SU-DHL-6 (cell line): ENCODE results near the gene CLCN1.

Experiments
- H2AFZ ChIP-seq: fragments of 200-600 bp; sonication (generic); 2 replicates; pipeline ENCODE4 v1.6.1; 2014; ENCODE audit warnings: low read depth, mild to moderate bottlenecking, moderate library complexity, mixed read lengths, antibody characterized with exemption, low read length; ENCODE audit not compliant: severe bottlenecking
- H3F3A ChIP-seq: fragments of 200-600 bp; shearing (Covaris generic); 2 replicates; pipeline ENCODE4 v1.6.0; 2016; ENCODE audit warnings: antibody characterized with exemption, mild to moderate bottlenecking; ENCODE audit not compliant: insufficient read depth
- H3K27ac ChIP-seq: fragments of 200-600 bp; sonication (generic); 2 replicates; pipeline ENCODE4 v1.5.1; 2016; ENCODE audit warnings: low read depth, mild to moderate bottlenecking, low read length, moderate library complexity, mixed read lengths
- H3K27me3 ChIP-seq: fragments of 200-600 bp; sonication (generic), shearing (Covaris generic); 2 replicates; pipeline ENCODE4 v1.6.0; 2014; ENCODE audit warnings: mild to moderate bottlenecking, low read length
- H3K36me3 ChIP-seq: fragments of 200-600 bp; sonication (generic); 2 replicates; pipeline ENCODE4 v1.6.1; 2014; ENCODE audit warnings: mild to moderate bottlenecking, low read length, mixed read lengths
- H3K4me2 ChIP-seq: fragments of 300-600, 200-600 bp; shearing (Covaris generic), sonication (generic); 2 replicates; pipeline ENCODE4 v1.6.0; 2014; ENCODE audit warnings: low read length, low read depth, mild to moderate bottlenecking; ENCODE audit not compliant: poor library complexity, severe bottlenecking
- H3K4me3 ChIP-seq: fragments of 200-600 bp; sonication (generic); 2 replicates; pipeline ENCODE4 v1.5.1; 2014; ENCODE audit warnings: antibody characterized with exemption, low read length, mild to moderate bottlenecking, mixed read lengths; ENCODE audit not compliant: insufficient read depth, poor library complexity, severe bottlenecking
- H3K79me2 ChIP-seq: fragments of 200-600 bp; sonication (generic); 2 replicates; pipeline ENCODE4 v1.6.1; 2014; ENCODE audit warnings: mild to moderate bottlenecking, low read length, moderate library complexity; ENCODE audit not compliant: insufficient read depth
- H3K9ac ChIP-seq: fragments of 200-600 bp; sonication (generic); 2 replicates; pipeline ENCODE4 v1.7.0; 2014; ENCODE audit warnings: mild to moderate bottlenecking, low read length
- H3K9me2 ChIP-seq: fragments of 200-600 bp; sonication (generic); replicated peaks from 2 replicates; pipeline ENCODE4 v1.6.1; 2014; ENCODE audit warnings: low read length; ENCODE audit not compliant: insufficient read depth
- H3K9me3 ChIP-seq: fragments of 200-600 bp; sonication (generic); 2 replicates; pipeline ENCODE4 v1.6.1; 2014; ENCODE audit warnings: low read length, mixed read lengths; ENCODE audit not compliant: insufficient read depth
- H4K20me1 ChIP-seq: fragments of 200-600 bp; sonication (generic); 2 replicates; pipeline ENCODE4 v1.6.1; 2014; ENCODE audit warnings: low read depth, mild to moderate bottlenecking, antibody characterized with exemption, low read length, moderate library complexity, mixed read lengths
- EZH2phosphoT487 ChIP-seq: fragments of 200-600 bp; sonication (generic), shearing (Covaris generic); conservative IDR thresholded peaks from 2 replicates; pipeline ENCODE4 v1.6.1; 2018; ENCODE audit warnings: mild to moderate bottlenecking, antibody characterized with exemption, low read length, moderate library complexity, mixed read lengths
- TF ChIP-seq, protein P1 (sequence below): fragments of 200-600 bp; sonication (generic); IDR thresholded peaks from one replicate; pipeline ENCODE4 v1.5.1; 2017; ENCODE audit warnings: antibody characterized with exemption, mild to moderate bottlenecking, low read length, moderate library complexity; ENCODE audit not compliant: insufficient read depth, poor library complexity, severe bottlenecking

Gene CLCN1

DNA sequence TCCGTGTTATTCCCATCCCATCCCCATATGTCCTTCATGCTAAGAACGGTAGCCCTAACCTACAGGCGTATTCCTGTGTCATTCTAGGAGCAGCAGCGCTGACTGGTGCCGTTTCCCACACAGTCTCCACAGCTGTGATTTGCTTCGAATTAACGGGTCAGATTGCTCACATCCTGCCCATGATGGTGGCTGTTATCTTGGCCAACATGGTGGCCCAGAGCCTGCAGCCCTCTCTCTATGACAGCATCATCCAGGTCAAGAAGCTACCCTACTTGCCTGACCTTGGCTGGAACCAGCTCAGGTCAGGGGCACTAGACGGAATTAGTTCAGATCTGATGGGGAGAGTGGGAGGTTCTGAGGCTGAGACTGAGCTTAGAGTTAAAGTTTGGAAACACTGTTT, 25.9 kb downstream of the CLCN1 start:
- no peaks in the 10 kb centered on the region for H3K9me2 ChIP-seq
- H3K27me3 ChIP-seq = no peaks in the 10 kb centered on the region

DNA sequence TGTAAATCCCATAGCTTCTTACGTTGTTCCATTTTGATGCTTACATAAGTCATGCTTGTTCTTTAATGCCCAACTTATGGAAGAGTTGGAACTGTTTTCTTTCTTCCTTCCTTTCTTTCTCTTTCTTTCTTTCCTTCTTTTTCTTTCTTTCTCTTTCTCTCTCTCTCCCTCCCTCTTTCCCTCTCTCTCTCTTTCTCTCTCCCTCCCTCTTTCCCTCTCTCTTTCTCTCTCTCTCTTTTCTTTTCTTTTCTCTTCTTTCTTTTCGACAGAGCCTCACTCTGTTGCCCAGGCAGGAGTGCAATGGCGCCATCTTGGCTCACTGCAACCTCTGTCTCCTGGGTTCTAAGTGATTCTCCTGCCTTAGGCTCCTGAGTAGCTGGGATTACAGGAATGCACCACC, 27.7 kb downstream of the CLCN1 start:
- H3K79me2 ChIP-seq = no peaks in the 10 kb centered on the region
- no peaks in the 10 kb centered on the region for H3F3A ChIP-seq

More for the DNA sequence above, 25.9 kb downstream of the CLCN1 start:
- Histone ChIP-seq H3K9me3 (no peaks in the 10 kb centered on the region), H3F3A (no peaks in the 10 kb centered on the region), H3K79me2 (no peaks in the 10 kb centered on the region), H3K4me3 (no peak overlapping the region), H3K9ac (no peak overlapping the region), H3K36me3 (no peaks in the 10 kb centered on the region), H2AFZ (no peak overlapping the region), H4K20me1 (no peaks in the 10 kb centered on the region), H3K4me2 (no peak overlapping the region), H3K27ac (no peak overlapping the region)
- TF ChIP-seq EZH2phosphoT487 = no peak
- TF ChIP-seq, protein P1, sequence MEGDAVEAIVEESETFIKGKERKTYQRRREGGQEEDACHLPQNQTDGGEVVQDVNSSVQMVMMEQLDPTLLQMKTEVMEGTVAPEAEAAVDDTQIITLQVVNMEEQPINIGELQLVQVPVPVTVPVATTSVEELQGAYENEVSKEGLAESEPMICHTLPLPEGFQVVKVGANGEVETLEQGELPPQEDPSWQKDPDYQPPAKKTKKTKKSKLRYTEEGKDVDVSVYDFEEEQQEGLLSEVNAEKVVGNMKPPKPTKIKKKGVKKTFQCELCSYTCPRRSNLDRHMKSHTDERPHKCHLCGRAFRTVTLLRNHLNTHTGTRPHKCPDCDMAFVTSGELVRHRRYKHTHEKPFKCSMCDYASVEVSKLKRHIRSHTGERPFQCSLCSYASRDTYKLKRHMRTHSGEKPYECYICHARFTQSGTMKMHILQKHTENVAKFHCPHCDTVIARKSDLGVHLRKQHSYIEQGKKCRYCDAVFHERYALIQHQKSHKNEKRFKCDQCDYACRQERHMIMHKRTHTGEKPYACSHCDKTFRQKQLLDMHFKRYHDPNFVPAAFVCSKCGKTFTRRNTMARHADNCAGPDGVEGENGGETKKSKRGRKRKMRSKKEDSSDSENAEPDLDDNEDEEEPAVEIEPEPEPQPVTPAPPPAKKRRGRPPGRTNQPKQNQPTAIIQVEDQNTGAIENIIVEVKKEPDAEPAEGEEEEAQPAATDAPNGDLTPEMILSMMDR = no peak

DNA sequence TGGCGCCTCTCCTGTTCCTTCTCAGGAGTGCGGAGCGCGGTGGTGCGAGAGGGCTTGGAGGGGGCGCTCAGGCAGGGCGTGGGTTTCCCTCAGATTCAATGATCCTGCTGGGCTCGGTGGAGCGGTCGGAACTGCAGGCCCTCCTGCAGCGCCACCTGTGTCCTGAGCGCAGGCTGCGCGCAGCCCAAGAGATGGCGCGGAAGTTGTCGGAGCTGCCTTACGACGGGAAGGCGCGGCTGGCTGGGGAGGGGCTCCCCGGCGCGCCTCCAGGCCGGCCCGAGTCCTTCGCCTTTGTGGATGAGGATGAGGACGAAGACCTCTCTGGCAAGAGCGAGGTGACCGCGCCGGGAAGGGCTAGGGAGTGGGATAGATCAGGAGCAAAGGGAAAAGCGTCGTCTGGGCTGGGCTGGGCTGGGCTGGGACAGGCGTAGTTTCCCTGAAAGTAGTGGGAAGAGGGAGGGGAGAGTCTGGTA, 29.6 kb downstream of the CLCN1 start:
- Histone ChIP-seq H3K4me3 (no peak overlapping the region), H3K27me3 (no peaks in the 10 kb centered on the region), H3K36me3 (no peaks in the 10 kb centered on the region), H2AFZ (no peak overlapping the region), H3K79me2 (no peaks in the 10 kb centered on the region), H3K27ac (no peak overlapping the region), H3K9me2 (no peaks in the 10 kb centered on the region), H3F3A (no peaks in the 10 kb centered on the region), H3K4me2 (no peak overlapping the region), H3K9ac (no peak overlapping the region), H3K9me3 (no peaks in the 10 kb centered on the region), H4K20me1 (no peaks in the 10 kb centered on the region)
- TF ChIP-seq, protein P1 = no peak
- no peak for TF ChIP-seq EZH2phosphoT487

More for the DNA sequence above, 27.7 kb downstream of the CLCN1 start:
- H3K27me3 ChIP-seq = no peaks in the 10 kb centered on the region
- H3K9ac ChIP-seq = no peak overlapping the region
- H3K4me3 ChIP-seq = no peak overlapping the region
- H3K36me3 ChIP-seq = no peaks in the 10 kb centered on the region
- H3K4me2 ChIP-seq = no peak overlapping the region
- no peak overlapping the region for H2AFZ ChIP-seq
- TF ChIP-seq, protein P1 = no peak
- TF ChIP-seq EZH2phosphoT487 = no peak
- no peaks in the 10 kb centered on the region for H3K9me3 ChIP-seq
- no peaks in the 10 kb centered on the region for H3K9me2 ChIP-seq
- no peaks in the 10 kb centered on the region for H4K20me1 ChIP-seq
- H3K27ac ChIP-seq = no peak overlapping the region

- Histone ChIP-seq H3K9ac (no peak overlapping the region), H4K20me1 (no peaks in the 10 kb centered on the region), H3K4me3 (no peak overlapping the region), H3F3A (no peaks in the 10 kb centered on the region), H2AFZ (no peak overlapping the region), H3K36me3 (no peaks in the 10 kb centered on the region), H3K79me2 (no peaks in the 10 kb centered on the region), H3K9me3 (no peaks in the 10 kb centered on the region), H3K9me2 (no peaks in the 10 kb centered on the region), H3K4me2 (no peak overlapping the region), H3K27me3 (no peaks in the 10 kb centered on the region), H3K27ac (no peak overlapping the region)
- no peak for TF ChIP-seq EZH2phosphoT487
- TF ChIP-seq, protein P1 = no peak
These were observed 30.1 kb downstream of the CLCN1 start for GRCh38 chr7:143346018-143346417.
